Central memory CD4-positive, alpha-beta T cell (primary cell): ENCODE measurements around the gene PIGS.
"Not testable (repeated sequence)": the region's sequence is repeated elsewhere in the genome, so short reads cannot be mapped to it uniquely, and the experiment has no call there.

Experiments
- DNase-seq: peaks from one replicate; pipeline ENCODE4 v3.0.0; 2022
- total RNA-seq, 3 experiments: gene quantifications; one replicate each; lab custom pipeline; 2026; lab: John Stamatoyannopoulos, UW

PIGS gene
- 48.0 to 49.1 (median 49.0) reads per million in 3 experiments for total RNA-seq

DNA sequence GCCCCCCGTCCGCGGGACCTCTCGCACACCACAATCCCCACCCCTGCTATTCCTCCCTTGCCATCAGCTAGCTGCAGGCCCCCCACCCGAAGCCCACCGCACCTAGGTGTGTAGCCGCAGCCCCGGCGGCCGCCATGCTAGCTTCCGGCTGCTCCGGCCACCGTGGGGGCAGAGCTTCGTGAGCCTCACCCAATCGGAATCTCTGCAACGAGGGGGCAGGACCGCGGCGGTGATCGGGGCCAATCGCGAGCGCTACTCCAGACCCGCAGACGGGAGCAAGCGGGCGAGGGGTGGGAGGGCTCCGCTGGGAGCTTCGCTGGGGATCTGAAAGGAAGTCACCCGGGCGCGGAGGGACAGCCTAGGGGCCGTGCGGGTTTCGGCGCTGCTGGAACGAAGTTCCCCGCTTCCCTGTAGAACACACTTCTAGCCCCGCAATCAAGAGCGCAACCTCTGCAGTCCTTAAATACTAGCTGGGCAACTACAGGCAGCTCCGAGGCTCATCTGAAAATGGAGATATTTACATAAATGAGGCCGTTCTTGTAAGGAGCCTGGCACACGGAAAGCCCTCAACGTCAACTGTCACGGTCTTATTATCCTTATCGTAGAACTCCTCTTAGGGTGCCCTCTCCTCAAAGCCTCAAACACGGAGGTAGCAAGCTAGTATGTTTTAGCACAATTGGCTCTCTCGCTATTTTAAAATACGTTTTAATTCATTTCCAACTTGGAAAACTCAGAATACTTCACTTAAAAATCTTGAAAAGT lies at the start of gene PIGS:
Gene PIGS (minus strand): TSS at position 164 of the 762 bp plus-strand sequence. CDS start 28 bp downstream, at position 136.
- DNase-seq, result peak; percentile 88

DNA sequence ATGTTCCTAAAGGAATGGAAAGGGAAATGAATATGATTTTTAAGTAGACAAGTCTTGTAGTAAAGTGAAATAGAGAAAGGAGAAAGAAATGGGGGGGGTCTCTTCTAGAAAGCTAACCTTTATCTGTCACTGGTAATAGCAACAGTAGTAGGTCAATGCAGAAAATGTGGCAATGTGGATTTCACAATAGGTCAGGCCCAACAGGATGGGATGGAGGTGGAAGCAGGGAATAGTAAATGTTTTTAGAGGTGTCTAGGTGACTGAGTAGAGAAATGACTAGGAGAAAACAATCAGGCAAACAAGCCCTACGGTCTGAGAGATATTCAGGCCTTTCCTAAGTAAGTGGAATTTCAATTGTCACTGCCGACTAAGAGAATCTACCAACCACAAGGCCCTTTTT lies 48.7 kb upstream of the PIGS start:
- no peak for DNase-seq

DNA sequence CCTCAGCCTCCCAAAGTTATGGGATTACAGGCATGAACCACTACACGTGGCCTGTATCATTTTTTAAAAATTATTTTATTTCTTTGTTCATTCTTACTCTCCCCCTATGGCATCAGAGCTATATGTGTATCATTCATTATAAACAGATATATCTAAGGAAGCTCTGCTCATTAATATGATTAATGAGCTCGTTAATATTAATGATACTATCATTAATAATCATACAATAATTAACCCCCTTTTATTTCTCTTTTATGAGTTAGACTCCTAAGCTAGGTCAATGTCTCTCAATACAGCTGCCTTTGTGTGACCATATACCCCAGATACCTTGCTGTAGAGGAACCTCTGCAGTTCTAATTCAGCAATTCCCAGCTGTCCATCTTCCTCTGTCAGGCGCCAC lies 47.1 kb upstream of the PIGS start:
- DNase-seq, result no peak

DNA sequence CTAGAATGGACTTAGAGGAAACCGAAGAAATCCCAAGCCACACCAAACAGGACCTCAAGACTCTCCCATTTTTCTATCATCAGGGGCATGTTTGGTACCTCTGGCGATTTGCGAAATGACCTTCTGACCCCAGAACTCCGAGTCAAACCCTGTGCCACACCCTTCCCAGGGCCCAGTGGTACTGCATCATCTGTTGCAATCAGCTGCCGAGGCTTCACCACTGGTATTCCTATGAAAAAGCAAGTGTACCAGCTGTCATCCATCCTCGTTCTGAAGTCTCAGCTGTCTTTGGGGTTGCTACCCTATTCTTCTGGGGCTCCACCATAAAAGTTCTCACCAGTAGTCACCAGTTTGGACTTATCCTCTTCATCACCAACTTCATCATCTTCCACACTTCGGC lies 45.0 kb upstream of the PIGS start:
- no peak for DNase-seq

DNA sequence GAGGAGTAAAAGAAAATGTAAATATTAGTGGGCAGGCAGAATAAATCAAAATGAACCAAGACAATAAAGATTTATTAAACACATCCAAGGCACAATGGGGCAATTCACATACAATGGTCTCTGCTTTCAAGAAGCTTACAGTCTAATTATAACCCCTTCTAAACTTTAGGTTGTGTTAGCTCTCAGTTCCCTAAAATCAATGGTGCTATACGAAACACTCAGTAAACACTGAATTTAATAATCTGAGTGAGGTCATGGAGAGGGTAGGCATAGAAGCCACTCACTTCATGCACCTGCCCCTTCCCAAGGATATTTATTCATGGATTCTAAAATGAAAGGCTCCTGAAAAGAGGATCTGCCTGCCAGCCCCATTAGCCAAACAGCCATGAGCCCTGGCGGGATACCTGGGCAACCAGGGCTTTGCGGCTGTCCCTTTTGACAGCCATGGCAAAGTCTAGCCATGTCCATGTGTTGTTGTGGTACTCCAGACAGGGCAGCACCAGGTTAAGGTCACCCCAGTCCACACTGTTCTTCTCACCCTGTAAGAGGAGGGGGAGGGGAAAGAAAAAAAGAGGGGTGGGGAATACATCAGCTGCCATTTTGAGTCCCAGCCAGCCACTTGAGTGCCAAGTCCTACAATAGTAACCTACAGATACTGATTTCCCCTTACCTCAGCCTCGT lies 44.1 kb upstream of the PIGS start:
- DNase-seq, result no peak

DNA sequence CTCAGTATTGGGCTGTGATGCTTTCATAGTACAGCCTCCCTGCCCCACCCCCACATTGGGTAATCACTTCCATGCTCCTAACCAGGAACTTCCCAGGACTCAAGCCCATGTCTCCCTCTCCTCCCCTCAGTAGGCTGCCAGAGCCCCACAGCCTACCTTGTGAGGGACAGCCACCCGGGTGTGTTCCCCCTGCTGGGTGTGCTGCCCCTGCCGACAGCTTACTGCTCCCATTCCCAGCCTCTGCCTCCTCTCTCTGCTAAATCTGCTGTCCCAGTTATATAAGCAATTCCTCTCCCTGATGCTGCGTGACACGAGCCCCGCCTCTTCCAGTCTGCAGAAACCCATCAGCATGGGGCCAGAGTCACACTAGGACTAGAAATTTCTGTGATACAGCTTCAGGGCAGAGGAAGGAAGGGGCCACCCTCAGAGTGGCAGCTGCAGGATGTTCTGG lies 42.6 kb upstream of the PIGS start, which contains the start of gene RSKR:
Gene RSKR (minus strand): TSS at position 255 of the 451 bp plus-strand sequence. CDS start 24 bp downstream, at position 231.
- no peak for DNase-seq

DNA sequence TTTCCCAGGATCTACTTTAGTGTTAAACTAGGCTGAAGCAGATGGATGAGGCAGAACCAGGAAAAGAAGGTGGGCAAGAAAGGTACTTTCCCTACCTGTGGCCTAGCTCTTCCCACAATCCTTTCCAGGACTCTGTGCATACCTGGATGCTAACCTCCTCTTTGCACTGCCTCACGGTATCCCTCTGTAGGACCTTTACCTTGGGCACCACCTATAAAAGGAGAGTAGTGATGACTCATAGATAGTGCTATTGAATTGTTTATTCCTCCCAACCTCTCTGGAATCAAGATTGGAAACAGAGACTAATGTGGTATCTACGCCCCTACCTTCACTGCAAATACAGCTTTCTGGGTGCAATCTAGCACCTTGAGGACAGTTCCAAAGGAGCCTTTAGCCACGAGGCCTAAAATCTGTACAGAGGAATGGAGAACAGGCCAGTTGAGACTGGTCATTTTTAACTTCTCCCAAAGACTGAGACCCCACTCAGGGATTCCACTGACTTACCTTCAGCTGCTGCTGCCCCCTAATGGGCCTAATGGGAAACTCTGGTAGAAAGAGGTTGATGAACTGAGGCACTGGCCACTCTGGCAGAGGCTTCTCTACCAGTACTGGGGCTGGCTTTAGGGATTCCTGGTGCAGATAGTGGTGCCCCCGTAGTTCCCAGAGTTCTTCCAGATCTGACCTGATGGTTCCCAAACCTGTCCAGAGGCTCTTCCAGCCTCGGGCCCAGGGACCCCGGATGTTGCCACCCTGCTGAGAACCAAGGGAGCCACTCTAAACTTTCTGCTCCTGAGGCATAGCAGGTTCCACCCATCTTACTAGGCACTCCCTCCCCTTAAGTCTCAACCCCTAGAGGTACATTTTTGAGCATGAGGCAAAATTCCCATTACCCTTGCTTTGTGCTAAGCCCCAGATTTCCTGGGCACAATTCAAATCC lies 41.9 kb upstream of the PIGS start:
- DNase-seq, result peak; percentile 25

DNA sequence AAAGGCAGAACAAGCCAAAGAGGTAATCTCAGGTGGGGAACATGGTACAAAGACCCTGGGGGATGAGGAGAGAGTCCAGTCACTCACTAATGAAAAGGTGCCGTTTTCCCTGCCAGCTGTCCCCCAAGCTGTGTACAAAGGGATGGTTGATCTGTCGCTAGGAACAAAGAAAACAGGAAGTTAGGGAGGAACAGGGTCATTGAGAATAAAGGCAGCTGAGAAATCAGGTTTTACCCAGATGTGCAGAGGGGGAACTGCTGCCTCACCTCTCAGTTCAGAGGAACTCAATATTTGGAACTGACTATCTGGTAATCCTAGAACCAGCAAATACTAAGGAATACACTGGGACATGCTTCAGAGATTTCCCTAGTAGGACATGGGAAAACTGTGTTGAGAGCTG lies 41.2 kb upstream of the PIGS start:
- no peak for DNase-seq

DNA sequence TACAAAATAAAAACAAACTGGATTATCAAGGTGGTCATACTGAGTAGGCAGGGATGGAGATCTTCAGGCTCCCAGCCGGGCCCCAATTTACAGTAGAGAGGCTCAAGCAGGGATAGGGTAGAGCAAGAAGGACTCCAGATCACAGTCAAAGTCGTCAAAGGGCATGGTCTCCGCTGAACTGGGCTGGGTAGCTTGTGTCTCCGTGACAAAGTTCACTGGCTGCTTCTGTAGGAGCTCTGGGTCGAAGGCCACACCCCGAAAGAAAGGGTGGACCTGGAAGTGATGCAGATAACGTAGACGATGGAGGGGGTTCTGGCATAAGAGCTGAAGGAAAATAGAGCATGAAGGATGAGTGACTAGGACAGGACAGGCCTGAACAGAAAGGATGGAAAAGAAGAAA lies 39.1 kb upstream of the PIGS start:
- no peak for DNase-seq

DNA sequence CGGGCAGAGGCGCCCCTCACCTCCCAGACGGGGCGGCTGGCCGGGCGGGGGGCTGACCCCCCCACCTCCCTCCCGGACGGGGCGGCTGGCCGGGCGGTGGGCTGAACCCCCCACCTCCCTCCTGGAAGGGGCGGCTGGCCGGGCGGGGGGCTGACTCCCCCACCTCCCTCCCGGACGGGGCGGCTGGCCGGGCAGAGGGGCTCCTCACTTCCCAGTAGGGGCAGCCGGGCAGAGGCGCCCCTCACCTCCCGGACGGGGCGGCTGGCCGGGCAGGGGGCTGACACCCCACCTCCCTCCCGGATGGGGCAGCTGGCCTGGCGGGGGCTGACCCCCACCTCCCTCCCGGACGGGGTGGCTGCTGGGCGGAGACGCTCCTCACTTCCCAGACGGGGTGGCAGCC lies 32.7 kb upstream of the PIGS start:
- DNase-seq, result not testable (repeated sequence)

DNA sequence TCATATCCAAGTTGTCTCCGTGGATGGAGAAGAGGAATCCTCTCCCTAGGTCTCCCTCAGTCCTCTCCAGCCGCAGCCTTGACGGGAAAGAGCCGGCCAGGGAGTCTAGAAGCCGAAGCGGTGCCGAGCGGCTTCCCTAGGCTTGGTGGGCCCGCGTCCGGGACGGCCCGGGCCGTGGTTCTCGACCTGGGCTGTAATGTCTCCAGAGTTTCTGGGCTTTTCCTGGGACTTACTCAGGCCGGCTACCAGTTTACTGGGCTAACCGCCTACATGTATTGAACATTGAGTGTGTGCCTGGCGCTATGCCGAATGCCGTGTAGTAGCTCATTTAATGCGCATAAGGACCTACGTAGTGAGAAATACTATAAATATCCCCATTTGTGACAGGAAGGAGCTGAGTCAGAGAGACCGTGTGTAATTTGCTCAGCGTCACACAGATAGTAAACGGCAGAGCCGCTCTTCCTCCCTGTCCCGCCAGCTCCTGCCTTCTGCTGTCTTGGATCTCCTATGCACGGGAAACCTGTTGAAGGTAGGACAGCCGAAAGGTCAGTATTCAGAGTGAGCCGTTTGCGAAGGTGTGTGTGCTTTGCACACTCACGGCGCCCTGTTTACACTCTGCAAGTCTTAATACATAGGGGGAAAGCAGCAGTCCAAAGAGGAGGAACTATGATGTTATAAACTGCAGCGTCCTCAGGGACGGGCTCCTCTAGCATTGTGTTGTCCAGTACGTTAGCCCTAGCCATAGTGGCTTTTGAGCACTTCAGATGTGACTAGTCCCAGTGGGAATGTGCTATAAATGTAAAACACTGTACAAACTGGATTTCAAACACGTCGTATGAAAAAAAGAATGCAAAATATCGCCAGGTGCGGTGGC lies 28.2 kb upstream of the PIGS start:
- peak; percentile 70 for DNase-seq

DNA sequence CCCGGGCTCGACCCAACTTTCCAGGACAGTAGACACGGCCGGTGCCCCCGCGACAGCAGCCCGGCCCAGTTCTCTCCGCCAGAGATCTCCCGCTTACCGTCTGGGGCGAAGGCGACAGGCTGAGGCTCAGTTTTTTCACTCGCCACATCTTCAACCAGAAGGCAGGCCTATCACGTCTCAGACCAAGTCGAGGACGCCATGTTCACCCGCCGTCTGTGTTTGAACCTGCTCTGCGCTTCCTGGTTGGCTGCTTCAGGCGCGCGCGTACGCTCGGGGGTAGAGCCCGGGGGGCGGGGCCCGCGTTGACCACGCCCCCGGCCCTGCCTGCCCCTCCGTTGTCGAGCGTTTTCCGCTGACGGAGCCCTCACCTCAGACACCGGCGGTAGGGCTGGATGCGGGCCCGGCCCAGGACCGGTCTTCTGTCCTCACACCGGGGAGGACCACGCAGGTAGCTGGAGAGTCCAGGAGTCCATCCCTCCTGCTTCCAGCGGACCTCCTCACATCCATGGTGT lies 27.5 kb upstream of the PIGS start, which contains the start of gene SPAG5:
Gene SPAG5 (minus strand): TSS at position 227 of the 512 bp plus-strand sequence. CDS start 79 bp downstream, at position 148.
- DNase-seq, result peak; percentile 96

DNA sequence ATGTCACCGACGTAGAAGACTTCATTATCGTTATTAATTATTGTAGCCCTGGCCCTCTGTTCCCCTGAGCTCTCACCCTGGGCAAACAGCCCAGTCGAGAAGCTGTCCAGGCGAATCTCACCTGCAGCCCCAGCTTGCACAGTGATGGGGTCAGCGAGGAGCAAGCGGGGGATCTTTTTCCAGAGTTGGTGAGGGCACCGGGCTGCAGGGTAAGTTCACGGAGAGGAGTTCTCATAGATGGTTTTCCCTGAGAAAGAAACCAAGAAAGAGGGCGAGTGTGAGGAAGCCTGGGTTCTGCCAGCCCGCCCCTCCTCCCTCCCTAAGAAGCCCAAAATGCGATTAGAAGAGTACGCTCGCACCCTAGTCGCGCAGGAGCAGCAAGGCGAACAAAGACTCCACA lies 27.1 kb upstream of the PIGS start:
- DNase-seq, result no peak

DNA sequence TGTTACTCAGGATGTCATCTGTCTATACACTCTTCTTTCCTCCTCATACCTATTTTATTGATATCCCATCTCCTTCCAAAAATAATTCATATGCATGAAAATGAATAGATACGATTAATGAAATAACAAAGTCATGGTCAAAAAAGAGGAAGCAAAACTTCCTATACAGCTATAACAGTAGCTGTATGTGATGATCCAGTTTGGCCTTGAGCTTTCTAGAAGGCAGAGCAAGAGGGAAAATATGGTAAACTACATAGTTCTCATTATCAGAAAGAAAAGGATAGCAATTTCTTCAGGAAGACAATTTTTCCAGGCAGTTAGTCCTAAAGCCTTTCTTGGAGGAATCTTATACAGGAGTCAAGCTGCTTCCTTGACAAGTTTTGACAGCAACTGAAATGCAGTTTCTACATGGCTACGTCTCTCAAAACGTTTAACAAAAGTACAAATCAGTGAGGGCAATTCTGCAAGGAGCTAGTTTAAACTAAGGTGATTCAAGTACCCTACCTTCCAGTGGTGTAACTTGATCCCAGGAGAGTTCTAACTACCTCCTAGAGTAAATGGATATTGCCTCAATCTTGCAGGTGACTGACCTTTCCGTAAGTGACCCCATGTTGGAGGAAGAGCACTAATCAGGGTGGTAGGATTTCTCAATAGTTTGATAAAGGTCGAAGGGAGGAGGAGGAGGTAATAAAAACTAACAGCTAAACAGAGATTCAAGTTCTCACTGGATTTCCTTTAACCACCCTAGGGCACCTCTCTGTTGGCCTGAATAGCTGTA lies 26.5 kb upstream of the PIGS start:
- no peak for DNase-seq

DNA sequence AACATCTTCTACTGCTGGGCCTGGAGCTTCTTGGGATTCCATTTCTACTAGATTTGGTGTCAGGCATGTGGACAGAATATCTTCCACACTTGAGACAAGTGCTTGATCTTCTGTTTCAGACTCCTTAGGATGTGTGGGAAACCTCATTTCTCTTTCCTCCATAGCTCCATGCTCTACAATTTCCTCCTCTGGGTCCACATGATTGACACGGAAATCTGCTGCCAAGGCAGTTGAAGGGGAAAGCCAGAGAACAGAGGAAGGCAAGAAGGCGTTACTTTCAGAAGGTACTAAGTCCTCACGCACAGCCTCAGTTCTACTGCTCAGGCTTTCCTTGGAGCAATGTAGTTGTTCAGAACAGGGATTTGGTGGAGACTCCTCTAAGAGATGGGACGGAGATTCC lies 20.9 kb upstream of the PIGS start:
- no peak for DNase-seq

DNA sequence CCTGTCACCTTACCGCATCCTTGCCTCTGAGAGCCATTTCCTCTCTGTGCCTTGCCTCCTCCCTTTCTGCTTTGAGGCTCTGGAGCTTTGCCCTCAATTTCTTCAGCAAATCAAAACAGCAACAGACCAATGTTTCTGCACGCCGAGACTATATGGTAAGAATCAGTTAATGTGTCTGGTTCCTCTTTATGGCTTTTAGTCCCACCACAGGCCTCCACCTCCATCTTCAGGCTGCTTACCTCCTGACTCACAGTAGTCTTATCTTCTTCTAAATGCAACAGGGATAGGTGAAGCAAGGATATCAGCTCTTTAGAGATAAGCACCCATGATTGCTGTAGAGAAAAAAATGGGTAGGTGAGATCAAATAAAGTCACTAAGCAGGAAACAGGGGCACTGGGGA lies 14.5 kb upstream of the PIGS start:
- no peak for DNase-seq

DNA sequence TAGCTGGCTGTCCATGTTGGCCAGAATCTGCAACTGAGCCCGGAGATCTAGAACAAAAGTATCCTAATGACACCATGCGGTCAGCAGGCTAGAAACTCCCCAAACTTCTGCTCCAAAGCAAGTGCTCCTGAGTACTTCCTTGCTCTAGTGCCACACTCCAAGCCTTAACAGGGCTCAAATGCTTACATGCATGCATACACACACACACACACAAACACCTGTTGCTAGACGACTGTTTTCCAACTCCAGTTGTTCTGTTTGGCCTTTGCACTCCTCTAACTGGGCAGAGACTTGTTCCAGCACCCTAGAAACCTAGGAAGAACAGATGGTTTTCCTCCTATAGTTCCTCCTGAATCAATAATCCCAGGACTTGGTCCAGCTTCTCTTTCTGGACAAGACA lies 13.1 kb upstream of the PIGS start:
- DNase-seq, result no peak

DNA sequence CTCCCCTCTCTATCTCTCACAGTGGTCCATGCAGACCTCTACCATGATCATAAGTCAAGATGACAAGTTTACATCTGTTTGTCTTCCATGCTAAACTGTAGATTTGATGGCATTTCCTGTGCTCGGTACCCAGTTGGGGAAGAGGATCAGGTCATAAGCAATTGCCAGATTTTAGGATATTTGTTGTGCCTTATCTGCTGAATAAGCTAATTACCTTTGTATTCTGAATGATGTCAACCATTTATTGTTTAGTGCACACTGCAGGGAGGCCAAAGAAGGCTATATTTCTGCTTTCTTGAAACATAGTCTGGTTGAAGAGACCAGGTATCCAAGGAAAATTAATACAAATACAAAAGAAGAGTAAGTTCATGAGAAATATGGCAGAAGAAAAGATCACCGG lies 11.2 kb upstream of the PIGS start:
- no peak for DNase-seq

DNA sequence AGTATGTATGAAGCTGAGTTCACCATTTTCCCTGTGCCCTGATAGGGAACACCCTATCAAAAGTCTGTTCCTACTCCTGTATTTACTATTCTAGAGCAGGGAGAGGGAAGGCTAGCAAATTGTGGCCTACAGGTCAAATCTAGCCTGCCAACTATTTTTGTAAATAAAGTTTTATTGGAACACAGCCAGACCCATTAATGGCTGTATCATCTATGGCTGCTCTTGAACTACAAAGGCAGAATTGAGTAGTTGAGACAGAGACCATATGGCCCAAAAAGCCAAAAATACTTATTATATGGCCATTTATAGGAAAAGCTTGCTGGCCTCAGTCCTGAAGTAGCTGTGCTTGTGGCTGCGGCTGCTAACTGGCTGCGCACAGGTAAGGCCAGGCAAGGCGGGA lies 9.6 kb upstream of the PIGS start:
- no peak for DNase-seq

DNA sequence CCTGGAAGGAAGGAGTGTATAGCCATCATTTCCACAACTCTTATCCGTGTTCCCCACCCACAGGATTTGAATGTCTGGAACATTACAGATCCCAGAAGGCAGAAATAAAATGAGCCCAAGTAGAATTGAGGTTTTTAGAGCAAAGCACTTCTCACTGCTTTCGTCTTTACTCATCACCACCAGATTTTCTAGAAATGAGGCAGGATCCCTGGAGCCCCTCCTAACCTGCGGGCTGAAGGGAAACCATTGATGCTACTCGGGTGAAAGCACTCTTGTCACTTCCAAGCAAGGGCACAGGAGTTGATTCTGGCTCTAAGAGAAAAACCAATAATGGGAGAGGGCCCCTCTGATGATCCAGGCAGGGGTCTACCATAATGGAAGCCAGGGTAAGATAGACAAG lies 8.2 kb upstream of the PIGS start:
- DNase-seq, result no peak
